Thyroid gland (tissue), 4 donors: ENCODE measurements around the gene SEC61B.

Experiments used
- POLR2A ChIP-seq, 2 donors: fragments of 450-650 bp; IDR thresholded peaks; one replicate each; pipeline ENCODE4 v1.6.1; 2017; ENCODE audit warnings: antibody characterized with exemption in 2 of 2, mild to moderate bottlenecking in 2 of 2, moderate library complexity in 1 of 2
- TF ChIP-seq, protein P1 (sequence below), 6 experiments: fragments of 200-600 bp in 3 of 6; fragments of 450-650 bp in 3 of 6; sonication (generic) in 3 of 6; IDR thresholded peaks; one replicate each; pipeline ENCODE4 v1.5.1; 2016 to 2019; ENCODE audit warnings: antibody characterized with exemption in 6 of 6, mild to moderate bottlenecking in 2 of 6, inconsistent platforms in 1 of 6, moderate library complexity in 1 of 6

DNA sequence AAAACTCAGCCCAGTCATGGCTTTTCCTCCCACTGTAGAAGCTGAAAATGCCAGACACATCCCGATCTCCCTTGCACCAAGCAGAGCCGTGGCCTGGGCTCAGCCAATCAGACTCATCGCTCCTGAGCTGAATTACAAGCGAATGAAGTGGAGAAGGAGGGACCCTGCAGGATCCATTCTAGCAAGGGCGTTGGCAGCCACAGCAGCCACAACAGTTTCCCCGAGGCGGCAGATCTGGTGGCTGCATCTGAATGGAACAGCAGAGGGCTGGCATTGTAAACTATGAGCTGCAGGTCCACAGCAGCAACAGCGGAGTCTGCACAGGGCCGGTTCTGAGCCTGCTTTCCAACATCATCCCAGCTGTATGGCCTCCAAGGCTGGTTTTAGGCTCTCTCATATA, 24.1 kb upstream of the SEC61B start:
- TF ChIP-seq, protein P1, sequence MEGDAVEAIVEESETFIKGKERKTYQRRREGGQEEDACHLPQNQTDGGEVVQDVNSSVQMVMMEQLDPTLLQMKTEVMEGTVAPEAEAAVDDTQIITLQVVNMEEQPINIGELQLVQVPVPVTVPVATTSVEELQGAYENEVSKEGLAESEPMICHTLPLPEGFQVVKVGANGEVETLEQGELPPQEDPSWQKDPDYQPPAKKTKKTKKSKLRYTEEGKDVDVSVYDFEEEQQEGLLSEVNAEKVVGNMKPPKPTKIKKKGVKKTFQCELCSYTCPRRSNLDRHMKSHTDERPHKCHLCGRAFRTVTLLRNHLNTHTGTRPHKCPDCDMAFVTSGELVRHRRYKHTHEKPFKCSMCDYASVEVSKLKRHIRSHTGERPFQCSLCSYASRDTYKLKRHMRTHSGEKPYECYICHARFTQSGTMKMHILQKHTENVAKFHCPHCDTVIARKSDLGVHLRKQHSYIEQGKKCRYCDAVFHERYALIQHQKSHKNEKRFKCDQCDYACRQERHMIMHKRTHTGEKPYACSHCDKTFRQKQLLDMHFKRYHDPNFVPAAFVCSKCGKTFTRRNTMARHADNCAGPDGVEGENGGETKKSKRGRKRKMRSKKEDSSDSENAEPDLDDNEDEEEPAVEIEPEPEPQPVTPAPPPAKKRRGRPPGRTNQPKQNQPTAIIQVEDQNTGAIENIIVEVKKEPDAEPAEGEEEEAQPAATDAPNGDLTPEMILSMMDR (IDR thresholded peaks at IDR 0.05), result no peak
- TF ChIP-seq POLR2A (IDR thresholded peaks at IDR 0.05), result no peak
